Stimulated activated CD4-positive, alpha-beta T cell treated with anti-CD3 and anti-CD28 coated beads, Interleukin-2, amount 100 ng/mL, for 48 hours (primary cell): ENCODE measurements around the gene RARS2.

Experiments used
- DNase-seq, 2 donors: peaks; one replicate each; pipeline ENCODE4 v3.0.0-alpha.2; 2020

The RARS2 gene

DNA sequence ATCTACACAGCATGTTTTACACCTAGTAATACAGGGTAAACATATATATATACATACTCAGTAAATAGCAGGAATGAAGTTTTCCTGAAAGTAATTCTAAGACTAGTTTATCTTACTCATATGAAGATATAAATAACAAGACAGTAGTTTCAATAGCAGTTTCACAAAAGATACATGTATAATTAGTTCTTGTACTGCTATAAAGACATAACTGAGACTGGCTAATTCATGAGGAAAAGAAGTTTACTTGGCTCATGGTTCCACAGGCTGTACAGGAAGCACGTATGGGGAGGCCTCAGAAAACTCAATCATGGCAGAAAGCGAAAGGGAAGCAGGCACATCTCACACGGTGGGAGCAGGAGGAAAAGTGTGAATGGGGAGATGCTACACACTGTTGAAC lies 16.9 kb downstream of the RARS2 start:
- DNase-seq, result no peak

DNA sequence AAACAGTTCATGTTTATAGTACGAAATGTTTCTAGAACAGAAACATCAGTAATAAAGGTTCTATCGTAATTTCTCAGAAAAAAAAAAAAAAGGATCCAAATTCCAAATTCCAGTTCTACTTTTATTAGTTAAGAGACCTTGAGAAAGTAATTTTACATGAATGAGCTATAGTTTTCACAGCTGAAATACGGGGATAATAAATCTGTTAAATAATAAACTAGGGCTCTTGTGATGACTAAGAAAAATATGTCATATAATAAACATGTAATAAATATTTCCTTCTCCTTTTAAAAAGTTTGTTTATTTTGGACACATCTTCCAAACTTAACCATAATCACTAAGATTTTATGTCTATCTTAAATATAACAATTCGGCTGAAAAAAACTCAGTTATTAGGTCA lies 17.8 kb downstream of the RARS2 start:
- DNase-seq, result no peak

DNA sequence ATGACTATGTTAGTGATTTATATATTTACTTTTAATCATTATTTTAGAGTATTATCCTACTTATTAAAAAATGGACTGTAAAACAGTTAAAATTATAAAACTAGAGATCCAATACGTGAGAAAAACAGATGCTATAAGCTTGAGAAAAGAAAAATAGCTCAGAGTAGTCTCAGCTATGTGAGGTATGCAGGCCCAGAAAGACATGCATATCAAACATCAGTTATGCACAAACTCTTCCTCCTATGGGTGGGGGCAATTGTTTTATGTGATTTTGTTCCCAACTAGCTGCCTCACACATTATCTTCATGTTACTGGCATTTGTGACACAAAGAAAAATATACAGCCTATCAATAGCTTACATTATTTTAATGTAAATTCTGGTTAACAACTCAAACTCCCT lies 28.8 kb downstream of the RARS2 start:
- DNase-seq, result no peak

DNA sequence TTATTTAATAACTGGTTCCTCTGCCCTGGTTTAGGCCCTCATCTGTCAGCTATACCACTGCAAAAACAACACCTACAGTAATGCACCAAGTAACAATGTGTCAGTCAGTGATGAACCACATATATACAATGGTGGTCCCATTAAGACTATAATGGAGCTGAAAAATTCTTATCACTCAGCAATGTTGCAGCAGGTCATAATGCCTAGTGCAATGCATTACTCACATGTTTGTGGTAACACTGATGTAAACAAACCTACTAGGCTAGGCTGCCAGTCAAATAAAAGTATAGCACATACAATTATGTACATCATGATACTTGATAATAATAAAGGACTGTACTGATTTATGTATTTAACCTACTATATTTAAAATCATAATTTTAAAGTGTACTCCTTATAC lies 31.3 kb downstream of the RARS2 start:
- DNase-seq, result no peak

DNA sequence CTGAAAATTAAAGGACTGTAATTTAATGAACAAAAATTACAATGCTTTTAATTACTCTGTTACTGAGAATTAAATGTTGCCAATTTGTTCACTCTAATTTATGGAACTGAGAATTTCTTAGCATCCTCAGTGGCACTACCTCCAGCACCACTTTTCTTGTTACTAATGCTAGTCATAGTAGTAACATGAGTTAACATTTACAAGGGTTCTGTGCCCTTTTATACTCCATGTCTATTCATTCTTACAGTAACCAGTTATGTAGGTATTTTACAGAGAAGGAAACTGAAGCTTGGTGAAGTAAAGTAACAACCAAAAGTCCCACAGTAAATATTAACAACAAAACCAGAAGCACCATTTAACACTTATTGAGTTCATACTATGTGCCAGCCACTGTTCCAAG lies 34.3 kb downstream of the RARS2 start:
- no peak for DNase-seq

DNA sequence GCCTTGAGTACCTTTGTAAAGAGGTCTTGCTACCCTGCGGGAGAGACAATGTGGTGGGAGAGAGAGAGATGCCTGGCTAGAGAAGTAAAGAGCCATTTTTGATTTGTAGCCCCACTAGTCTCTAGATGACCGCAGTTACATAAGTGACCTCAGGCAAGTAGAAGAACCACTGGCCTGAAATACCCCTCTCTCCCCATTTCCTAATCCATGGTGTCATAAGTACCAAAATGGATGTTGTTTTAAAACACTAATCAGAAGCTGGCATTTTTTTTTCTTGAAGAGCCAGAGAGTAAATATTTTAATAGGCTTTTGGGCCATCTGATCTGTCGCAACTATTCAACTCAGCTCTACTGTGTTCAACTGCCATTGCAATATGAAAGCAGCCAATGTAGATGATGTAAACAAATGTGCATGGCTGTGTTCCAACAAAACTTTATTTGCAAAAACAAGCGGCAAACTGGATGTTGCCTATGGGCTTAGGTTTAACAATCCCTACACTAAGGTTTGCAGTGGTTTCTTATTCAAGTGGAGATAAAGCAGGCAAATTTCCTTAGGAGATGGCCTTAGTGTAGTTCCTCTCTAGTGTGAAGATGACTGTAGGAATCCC lies 36.5 kb downstream of the RARS2 start:
- DNase-seq, result no peak

DNA sequence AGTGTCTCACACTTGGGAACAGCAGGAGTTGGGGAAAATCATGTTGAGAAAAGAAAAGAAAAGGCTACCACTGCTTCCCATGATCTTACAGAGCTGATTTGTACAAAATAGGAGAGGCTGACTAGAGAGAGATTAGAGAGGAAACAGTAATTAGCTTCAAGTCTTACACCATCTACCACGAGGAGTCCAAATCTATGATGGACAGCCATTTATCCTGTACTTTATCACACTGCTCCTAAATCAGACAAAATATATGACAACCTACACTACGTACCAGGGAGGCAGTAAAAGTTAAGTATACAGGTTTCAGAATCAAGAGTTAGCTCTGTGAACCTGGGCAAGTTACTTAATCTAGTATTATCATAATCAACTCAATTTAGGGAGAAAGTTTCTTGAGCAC lies 38.0 kb downstream of the RARS2 start:
- DNase-seq, result no peak

DNA sequence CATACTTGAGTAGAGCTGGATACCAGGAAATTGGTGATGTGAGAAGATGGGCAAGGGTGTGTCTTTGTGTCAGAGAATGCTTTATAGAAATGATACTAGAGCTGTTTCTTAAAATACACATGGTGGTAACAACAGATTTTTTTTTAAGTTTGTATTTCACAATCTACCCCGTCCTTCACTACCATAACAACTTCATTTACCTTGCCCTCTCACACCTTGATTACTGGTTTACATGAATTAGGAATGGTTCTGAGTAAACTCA lies 45.4 kb downstream of the RARS2 start:
- DNase-seq, result no peak

DNA sequence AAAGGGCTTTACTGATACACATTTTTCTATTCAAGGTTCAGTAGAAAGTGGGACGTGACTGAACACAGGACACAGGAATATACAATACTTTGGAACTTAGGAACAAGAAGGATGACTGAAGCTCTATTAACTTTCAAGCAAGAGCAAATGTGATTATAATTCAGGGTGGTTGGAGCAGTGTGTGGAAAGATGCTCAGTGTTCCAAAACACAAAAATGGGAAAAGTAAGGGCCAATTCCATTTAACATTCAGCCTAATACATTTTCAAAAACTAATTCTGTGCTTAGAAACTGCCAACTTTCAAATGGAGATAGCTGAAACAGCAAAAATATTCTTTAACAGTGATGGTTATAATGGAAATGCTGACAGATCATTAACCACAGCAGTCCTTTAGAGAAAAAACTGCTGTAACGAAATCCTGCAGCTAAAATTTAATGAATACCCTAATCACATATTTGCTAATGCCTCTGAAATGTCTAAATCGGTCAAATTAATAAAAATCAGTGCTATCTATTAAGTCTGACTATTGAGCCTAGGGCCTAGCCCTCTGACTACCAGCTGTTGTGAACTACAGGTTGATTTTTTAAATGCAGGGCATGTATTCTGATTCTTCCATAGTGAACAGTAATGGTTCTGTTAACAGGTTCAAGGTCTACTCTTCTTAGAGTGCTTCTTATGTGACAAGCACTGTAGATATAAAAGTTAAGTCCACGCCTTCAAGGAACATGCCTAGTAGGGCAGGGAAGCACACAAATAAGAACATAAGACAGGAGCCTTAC lies 45.9 kb downstream of the RARS2 start:
- no peak for DNase-seq

DNA sequence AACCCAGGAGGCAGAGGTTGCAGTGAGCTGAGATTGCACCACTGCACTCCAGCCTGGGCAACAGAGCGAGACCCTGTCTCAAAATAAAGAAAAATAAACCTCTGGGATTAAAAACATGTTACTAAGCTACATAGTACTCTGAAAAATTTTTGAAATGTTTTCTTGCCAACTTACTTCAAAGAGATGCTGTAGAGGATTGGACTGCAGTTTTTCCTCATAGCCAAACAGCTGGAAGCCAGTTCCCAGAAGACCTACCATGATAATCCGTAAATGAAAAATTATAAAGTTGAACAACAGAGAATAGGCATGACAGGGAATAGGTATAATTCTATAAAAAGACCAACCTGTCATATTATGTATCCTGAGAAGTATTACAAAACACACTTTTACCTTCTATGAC lies 48.0 kb downstream of the RARS2 start:
- no peak for DNase-seq

DNA sequence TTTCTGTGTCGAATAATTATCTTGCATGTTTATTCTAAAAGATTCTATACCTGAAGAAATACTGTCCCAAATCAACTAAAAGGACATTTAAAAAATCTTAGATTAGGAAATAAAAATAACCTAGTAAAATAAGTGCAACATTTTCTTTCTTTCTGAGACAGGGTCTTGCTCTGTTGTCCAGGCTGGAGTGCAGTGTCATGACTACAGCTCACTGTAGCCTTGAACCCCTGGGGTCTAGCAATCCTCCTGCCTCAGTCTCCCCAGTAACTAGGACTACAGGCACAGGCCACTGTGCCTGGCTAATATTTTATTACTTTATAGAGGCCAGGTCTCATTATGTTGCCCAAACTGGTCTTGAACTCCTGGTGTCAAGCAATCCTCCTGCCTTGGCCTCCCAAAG lies 48.7 kb downstream of the RARS2 start:
- DNase-seq, result no peak

DNA sequence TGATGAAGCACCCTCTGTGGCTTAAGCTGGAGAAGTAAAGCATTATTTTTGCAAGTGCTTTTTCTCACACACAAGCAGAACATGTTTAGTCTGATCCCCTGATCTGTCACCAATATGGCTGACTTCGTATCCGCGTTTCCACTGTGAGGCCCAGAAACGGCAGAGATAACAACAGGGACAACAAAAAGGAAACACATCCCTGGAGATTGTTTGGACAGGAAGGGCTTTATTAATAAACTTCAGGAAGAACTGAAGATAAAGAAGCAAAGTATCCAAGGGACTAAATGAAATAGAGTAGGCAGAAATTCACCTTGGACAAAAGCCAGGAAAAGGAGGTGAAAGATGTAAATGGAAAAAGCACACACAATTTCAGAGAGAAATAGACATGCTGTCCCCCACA lies 49.2 kb downstream of the RARS2 start:
- no peak for DNase-seq

DNA sequence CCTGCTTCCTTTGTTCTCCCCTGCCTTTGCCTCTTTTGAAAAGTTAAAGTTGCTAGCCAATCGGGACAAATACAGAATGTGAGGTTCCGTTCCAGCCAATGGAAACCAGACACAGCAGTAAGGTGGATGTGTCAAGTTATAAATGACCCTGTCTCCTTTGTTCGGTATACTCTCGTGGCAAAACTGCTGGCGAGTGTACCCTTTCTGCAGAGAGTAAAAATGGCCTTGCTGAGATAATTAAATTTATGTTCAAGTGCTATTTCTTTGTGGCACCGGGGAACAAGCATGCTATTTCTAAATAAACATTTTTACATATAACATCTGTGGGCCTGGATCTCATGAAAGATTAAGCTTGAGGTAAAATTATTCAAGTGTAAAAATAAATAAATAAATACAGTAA lies 50.2 kb downstream of the RARS2 start:
- no peak for DNase-seq

DNA sequence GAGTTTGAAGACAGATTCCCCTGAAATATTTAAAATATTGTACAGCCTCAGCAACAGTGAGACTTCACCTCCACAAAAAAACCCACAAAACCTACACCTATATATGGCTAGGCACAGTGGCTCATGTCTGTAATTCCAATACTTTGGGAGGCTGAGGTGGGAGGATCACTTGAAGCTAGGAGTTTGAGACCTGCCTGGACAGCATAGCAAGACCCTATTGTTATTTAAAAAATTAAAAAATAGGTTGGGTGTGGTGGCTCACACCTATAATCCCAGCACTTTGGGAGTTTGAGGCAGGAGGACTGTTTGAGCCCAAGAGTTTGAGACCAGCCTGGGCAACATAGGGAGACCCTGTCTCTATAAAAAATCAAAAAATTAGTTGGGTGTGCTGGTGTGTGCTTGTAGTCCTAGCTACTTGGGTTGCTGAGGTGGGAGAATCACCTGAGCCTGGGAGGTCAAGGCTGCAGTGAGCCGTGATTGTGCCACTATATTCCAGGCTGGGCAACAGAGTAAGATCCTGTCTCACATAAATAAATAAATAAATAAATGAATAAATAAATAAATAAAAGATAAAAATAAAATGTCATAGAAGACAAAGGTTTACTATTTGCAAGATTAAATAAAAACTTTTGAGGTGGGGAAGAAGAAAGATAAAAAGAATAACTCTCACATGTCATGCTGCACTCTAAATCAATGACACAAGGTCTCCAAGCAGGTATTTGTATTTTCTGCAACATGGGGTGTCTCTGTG lies 51.1 kb downstream of the RARS2 start:
- no peak for DNase-seq

DNA sequence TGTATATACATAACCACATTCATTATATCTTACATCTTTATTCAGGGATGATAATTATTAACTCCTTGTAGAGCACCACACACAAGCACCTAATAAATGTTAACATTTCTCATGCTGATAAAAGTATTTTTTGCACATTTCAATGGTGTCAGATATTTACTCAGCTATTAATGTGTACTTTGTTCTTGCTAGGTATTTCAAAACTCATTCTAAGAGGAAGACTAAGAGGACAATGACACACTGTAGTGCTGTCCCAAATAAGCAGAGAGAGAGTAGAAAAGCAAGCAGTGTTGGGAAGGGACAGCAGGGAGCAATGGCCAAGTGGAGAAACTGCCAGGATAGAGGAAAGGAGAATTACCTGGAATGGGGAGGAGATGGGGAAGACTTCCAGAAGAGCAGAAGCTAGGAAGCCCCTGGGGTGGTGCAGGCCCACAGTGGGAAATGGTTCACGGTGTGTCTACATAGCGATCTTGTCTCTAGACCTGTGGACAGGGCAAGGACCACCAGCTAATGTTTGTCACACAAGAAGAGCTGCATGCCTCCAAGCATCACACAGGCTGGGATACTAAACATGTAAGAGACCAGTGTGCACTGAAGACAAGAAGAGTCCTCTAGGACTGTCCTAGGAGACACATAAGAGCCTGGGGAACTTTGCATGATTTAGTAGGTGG lies 55.3 kb downstream of the RARS2 start:
- no peak for DNase-seq

DNA sequence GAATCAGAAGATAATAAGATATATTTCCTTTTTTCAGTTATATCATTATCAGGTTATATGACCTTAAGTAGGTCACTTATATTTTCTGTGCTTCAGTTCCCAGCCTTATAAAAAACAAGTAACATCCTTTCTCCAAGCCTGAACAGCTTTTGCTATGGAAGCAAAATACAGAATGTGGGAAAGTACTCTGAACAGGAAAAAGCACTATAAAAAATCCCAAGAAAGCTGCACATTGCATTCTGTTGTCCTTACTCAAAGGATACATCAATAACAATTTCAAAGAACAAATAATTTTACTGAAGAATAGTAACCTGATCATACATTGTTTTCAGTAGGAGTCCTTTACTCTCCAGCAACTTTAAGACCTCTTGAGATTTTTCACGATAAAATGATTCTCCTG lies 60.6 kb downstream of the RARS2 start:
- DNase-seq, result no peak

DNA sequence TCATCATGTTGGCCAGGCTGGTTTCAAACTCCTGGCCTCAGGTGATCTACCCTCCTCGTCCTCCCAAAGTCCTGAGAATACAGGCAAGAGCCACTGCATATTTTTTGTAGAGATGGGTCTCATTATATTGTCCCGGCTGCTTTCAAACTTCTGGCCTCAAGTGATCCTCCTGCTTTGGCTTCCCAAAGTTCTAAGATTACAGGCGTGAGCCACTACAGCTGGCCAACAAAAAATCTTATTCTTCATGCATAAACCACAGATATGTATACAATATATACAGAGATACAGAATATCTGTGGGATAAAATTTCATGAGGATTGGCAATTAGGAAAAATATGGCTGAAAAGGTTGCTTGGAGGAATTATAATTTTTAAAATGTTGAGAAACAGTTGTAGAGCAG lies 67.1 kb downstream of the RARS2 start:
- DNase-seq, result no peak

DNA sequence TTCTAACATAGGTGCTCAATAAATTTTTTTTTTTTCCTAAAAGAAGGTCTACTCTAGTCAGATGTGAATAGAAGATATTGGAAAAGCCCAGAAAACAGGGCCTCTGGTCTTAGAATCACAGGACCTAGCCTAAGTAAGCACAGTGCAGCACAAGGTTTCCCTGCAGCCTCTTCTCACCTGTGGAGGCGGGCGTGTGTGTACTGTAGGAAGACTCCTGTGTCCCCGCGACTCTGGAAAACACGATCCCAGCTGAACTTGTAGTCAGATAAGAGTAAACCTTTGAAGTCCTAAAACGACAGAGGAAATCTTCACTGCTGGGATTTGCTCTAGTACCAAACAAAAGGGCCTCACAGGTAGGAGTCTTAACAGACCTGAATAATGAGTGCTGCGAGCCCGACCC lies 71.3 kb downstream of the RARS2 start:
- no peak for DNase-seq

DNA sequence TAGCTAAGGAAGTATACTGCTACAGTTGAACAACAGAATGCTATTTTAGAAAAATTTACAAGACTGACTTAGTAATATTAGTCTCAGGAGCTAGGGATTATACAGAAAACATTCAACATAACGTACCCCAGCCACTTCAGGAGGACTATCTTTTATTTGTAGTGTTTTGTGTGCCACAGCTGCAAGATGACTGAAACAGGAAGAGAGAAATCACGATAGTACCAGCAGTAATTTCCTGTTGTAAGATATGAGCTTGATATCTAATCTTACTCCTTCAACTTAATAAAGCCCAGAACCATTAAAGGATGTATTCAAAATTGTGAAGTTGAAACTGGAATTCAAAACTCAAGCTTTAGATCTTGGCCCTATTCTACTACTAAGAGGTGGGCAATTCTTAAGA lies 75.0 kb downstream of the RARS2 start:
- no peak for DNase-seq

DNA sequence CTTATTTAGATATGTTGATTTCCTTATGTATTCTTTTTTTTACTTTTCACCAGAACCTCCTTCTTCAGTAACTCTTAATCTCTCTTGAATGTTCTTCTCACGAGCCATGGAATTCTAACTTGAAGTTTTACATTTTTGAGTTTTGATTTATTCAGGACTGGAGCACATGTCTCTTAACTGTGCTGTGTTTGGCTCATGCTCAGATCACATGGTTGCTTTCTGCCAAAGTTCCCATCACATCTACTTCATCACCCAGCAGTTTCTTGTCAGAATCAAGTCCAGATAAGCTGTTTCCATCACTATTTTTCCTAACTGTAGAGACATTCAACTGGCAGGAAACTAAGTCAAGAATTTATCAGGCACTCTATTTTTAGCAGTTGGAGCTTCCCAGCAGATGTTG lies 85.3 kb downstream of the RARS2 start:
- DNase-seq, result no peak

DNA sequence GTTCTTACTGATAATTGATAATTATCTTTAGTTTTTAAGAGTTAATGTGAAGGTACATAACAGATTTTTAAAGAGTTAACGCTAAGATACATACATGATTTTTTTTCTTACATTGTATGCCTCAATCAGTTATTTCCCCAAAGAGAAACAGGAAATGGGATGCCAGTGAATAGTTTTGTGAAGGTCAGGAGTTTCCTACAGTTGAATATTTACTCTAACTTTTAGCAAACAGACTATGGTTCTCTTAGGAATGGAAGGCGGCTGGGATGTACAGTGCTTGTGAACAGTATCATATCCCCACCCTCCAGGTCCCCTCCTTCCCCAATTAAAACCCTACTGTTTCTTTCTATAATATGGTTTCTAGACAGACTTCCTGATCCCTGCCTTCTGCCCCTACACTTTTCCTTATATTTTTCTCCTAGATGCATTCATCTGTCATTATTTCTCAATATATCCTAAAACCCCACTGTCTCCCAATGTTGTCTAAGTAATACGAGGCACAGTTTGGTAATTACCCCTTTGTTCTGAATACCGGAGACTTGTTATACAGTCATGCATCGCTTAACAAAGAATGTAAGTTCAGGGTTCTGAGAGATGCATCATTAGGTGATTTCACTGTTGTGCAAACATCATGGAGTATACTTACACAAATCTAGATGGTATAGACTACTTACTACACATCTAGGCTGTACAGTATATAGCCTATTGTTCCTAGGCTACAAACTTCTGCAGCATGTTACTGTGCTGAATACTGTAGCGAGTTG lies 87.8 kb downstream of the RARS2 start:
- DNase-seq, result no peak

DNA sequence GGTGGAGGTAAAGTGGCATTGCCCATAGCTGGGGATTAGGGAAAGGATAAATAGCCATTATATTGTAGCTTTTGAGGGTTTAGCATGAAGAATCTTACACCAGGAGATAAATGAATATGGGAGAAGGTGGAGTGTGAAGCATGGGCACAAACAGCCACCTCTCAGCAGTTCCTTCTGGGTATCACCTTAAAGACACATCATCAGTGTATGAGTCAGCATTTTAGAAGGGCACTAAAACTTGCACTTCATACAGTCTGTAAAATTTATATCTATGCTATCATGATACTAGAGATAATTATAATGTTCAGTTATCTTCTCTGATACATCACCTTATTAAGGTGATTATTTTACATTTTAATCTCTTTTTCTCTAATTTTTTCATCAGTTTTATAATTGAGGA lies 91.7 kb downstream of the RARS2 start:
- no peak for DNase-seq

DNA sequence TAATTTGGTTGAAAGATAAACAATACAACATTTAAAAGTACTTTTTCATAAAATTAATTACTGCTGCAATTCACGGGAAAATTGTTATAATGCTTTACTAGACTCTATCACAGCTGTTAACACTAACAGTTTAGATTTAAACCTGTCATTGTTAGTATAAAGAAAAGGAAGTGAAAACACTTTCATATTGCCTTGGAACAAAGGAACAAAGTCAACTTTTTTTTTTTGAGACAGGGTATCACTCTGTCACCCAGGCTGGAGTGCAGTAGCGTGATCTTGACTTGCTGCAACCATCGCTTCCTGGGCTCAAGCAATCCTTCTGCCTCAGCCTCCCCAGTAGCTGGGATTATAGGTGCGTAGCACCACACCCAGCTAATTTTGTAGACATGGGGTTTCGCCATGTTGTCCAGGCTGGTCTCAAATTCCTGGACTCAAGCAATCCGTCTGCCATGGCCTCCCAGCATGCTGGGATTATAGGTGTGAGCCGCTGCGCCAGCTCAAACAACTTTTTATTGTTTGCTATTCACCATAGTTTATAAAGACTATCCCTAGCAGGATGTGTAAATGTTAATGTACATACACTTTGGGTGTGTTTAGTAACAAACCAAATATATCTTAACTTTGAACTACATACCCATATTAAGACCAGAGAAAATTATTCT lies 94.9 kb downstream of the RARS2 start:
- no peak for DNase-seq
